GM23338 (cell line): ENCODE data around the gene C20orf204.

Source experiments
- EZH2phosphoT487 ChIP-seq: fragments of 200-600 bp; sonication (generic); IDR thresholded peaks from one replicate; pipeline ENCODE4 v1.8.1; 2018; ENCODE audit warnings: antibody characterized with exemption; ENCODE audit not compliant: unreplicated experiment
- POLR2AphosphoS5 ChIP-seq: IDR thresholded peaks from 2 replicates; pipeline ENCODE4 v1.6.1; 2016; ENCODE audit warnings: antibody characterized with exemption, low read depth
- TF ChIP-seq, protein P1 (sequence below), 2 experiments: fragments of 200-600 bp in 1 of 2; sonication (generic) in 1 of 2; conservative IDR thresholded peaks; 2 replicates each; pipeline versions ENCODE4 v1.5.1 to v1.6.1; 2016 to 2017; ENCODE audit warnings: antibody characterized with exemption in 2 of 2, low read depth in 2 of 2, mild to moderate bottlenecking in 2 of 2, moderate library complexity in 1 of 2

DNA sequence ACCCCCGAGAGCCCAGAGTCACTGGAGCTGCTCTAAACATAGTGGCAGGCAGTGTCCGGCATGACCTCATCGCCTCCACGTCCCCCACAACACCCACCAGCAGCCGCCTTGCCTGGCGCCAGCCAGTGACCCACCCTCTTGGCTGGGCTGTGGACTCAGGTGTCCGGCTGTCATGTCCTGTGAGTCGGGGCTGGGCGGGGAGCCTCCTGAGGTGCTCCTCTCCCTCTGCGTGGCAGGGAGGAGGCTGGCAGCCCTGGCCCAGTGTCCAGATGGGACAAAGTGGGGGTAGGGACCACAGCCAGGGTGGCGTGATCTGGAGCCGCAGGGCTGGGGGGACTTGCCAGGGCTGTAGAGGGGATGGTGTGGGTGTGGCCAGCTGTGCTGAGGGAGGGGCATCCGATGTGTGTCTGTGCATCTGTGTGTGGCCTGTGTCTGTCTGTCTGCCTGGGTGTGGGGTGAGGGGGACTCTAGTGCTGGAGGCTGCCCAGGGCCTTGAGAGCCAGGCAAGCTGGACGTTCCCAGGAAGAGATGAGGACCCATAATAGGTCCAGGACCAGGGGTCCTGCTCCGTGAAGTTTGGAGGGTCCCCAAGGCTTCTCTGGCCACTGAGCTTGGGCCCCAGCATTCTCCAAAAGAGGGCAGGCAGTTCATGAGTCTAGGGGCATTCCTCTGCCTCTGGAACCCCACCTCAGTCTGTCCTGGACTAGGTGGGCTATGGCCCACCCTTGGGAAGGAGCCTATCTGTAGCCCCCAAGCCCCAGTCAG, 15.8 kb downstream of the C20orf204 start:
- TF ChIP-seq POLR2AphosphoS5 (no peak), EZH2phosphoT487 (no peak)
- TF ChIP-seq, protein P1, sequence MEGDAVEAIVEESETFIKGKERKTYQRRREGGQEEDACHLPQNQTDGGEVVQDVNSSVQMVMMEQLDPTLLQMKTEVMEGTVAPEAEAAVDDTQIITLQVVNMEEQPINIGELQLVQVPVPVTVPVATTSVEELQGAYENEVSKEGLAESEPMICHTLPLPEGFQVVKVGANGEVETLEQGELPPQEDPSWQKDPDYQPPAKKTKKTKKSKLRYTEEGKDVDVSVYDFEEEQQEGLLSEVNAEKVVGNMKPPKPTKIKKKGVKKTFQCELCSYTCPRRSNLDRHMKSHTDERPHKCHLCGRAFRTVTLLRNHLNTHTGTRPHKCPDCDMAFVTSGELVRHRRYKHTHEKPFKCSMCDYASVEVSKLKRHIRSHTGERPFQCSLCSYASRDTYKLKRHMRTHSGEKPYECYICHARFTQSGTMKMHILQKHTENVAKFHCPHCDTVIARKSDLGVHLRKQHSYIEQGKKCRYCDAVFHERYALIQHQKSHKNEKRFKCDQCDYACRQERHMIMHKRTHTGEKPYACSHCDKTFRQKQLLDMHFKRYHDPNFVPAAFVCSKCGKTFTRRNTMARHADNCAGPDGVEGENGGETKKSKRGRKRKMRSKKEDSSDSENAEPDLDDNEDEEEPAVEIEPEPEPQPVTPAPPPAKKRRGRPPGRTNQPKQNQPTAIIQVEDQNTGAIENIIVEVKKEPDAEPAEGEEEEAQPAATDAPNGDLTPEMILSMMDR (conservative IDR thresholded peaks at IDR 0.05; ENCODE audit: low read depth in 2 of 2), result no peak
